Thoracic aorta (tissue), 2 donors: ENCODE results near the gene SLC1A7. TPM values are rescaled to one million over a fixed set of nuclear protein-coding genes. Genes with fewer than 3 reads are reported as not detected.

Source experiments
- ATAC-seq: fragments of 150-250 bp; one replicate; pipeline ENCODE4 v1.8.0; 2017; ENCODE audit warnings: low read depth; ENCODE audit not compliant: insufficient number of reproducible peaks, low FRiP score
- DNase-seq: peaks from one replicate; pipeline ENCODE4 v3.0.0-alpha.2; 2020; ENCODE audit warnings: low spot score
- H3K27ac ChIP-seq, 2 donors: fragments of 200-600 bp; sonication (generic); 1 replicate in 1 of 2; 2 replicates in 1 of 2; pipeline ENCODE4 v1.5.1; 2016; ENCODE audit warnings: mild to moderate bottlenecking in 2 of 2, moderate library complexity in 2 of 2
- H3K27me3 ChIP-seq: fragments of 200-600 bp; sonication (generic); replicated peaks from 2 replicates; pipeline ENCODE4 v1.6.0; 2016; ENCODE audit warnings: mild to moderate bottlenecking; ENCODE audit not compliant: insufficient read depth
- H3K36me3 ChIP-seq: fragments of 200-600 bp; sonication (generic); one replicate; pipeline ENCODE4 v1.5.1; 2016
- H3K4me1 ChIP-seq, 2 donors: fragments of 200-600 bp; sonication (generic); 1 replicate in 1 of 2; 2 replicates in 1 of 2; pipeline versions ENCODE4 v1.5.1 to v1.6.0; 2016; ENCODE audit warnings: low read depth in 2 of 2, mild to moderate bottlenecking in 1 of 2; ENCODE audit not compliant: control insufficient read depth in 1 of 2
- H3K4me3 ChIP-seq: fragments of 200-600 bp; sonication (generic); 2 replicates; pipeline ENCODE4 v1.5.1; 2016; ENCODE audit warnings: mild to moderate bottlenecking
- H3K9me3 ChIP-seq: fragments of 200-600 bp; sonication (generic); 2 replicates; pipeline ENCODE4 v1.5.1; 2016
- total RNA-seq, 2 donors: library from RNA; depleted of rRNA; stranded (reverse); fragments of >200 nt; gene quantifications; one replicate each; pipeline versions ENCODE4 v1.1.0 to v1.2.3, GENCODE V29; 2016
- TF ChIP-seq, protein P1 (sequence below): fragments of 200-600 bp; sonication (generic); IDR thresholded peaks from one replicate; pipeline ENCODE4 v1.5.1; 2019; ENCODE audit warnings: antibody characterized with exemption

The SLC1A7 gene
- total RNA-seq, 2 donors from 2014 or later: 0.42 to 3.0 TPM

DNA sequence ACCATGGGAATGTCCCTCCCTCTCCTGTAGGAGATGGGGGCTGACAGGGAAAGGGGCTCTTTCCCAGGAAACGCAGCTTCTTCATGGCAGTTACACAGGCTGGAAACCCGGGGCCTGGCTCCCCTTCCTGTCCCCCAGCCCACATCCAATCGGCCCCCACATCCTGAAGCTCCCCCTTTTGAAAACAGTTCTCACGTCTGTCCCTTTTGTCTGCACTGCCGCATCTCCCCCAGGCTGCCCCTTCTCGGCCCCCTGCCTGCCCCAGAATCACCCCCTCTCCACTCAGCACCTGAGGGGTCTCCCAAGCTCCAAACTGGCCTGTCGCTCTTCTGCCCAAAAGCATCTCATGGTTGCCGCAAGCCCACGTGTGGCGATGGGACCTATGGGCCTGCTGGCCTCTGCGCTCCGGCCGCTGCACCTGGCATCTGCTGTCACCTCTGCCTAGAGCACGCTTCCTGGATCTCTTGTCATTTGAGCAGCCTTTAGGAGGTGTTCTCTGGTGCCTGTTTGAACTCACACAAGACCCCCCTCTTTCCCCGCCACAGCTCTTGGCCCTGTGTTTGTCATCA lies 867 bp downstream of the SLC1A7 start:
- H3K27me3 ChIP-seq: no peaks in the 10 kb centered on the region
- TF ChIP-seq, protein P1, sequence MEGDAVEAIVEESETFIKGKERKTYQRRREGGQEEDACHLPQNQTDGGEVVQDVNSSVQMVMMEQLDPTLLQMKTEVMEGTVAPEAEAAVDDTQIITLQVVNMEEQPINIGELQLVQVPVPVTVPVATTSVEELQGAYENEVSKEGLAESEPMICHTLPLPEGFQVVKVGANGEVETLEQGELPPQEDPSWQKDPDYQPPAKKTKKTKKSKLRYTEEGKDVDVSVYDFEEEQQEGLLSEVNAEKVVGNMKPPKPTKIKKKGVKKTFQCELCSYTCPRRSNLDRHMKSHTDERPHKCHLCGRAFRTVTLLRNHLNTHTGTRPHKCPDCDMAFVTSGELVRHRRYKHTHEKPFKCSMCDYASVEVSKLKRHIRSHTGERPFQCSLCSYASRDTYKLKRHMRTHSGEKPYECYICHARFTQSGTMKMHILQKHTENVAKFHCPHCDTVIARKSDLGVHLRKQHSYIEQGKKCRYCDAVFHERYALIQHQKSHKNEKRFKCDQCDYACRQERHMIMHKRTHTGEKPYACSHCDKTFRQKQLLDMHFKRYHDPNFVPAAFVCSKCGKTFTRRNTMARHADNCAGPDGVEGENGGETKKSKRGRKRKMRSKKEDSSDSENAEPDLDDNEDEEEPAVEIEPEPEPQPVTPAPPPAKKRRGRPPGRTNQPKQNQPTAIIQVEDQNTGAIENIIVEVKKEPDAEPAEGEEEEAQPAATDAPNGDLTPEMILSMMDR: no peak

DNA sequence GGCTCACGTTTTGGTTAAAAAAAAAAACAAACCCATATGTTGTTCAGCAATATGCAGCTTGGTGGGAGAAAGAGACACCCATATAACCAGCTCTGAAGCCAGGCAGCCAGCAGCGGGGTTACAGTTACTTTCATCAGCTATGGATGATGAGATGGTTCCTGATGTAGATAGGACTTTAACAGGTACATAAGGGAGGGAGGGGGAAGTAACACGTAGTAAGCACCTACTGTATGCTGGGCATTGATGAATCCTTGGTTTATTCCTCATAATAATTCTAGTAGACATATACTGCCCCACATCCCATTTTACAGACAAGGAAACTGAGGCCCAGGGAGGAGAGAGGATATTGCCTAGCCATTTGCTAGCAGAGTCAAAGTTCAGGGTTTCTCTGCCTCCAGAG lies 2.0 kb downstream of the SLC1A7 start:
- Histone ChIP-seq H3K9me3 (peaks cover 4% of the 10 kb centered on the region), H3K36me3 (no peaks in the 10 kb centered on the region), H3K27me3 (no peaks in the 10 kb centered on the region), H3K4me3 (no peak overlapping the region), H3K4me1 (peaks cover 3 to 4% of the 10 kb centered on the region in 2 donors), H3K27ac (no peak overlapping the region)
- TF ChIP-seq, protein P1: no peak
- ATAC-seq (no peak), DNase-seq (no peak)

More for the DNA sequence above, 867 bp downstream of the SLC1A7 start:
- Histone ChIP-seq H3K4me3 (no peak overlapping the region), H3K4me1 (peaks cover 0 to 3% of the 10 kb centered on the region in 2 donors), H3K36me3 (no peaks in the 10 kb centered on the region), H3K9me3 (peaks cover 4% of the 10 kb centered on the region), H3K27ac (no peak overlapping the region)
- no peak for ATAC-seq
- DNase-seq: no peak

DNA sequence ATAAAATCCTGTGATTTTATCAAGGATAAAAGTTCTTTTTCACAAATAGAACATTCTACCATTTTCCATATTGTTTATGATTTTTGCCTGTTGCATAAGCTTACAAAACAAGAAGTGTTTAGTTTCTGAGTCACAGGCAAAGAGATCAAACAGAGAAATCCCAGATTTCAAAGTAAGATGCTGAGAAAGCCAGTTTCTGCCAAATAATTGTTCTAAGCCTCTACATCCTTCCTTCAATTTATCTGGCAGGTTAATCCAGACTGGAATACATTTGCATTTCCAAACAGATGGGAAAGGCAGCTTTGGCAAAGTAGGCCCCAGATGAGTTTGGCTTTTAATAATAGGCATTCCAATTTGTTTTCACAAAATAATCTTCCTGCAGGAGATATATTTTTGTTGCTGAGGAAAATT lies 2.5 kb downstream of the SLC1A7 start:
- TF ChIP-seq, protein P1: no peak
- ATAC-seq (no peak), DNase-seq (no peak)
- H3K36me3 ChIP-seq: no peaks in the 10 kb centered on the region
- no peak overlapping the region for H3K27ac ChIP-seq
- H3K4me3 ChIP-seq: no peak overlapping the region
- H3K4me1 ChIP-seq: peaks cover 6 to 9% of the 10 kb centered on the region in 2 donors
- no peaks in the 10 kb centered on the region for H3K27me3 ChIP-seq
- peaks cover 4% of the 10 kb centered on the region for H3K9me3 ChIP-seq

DNA sequence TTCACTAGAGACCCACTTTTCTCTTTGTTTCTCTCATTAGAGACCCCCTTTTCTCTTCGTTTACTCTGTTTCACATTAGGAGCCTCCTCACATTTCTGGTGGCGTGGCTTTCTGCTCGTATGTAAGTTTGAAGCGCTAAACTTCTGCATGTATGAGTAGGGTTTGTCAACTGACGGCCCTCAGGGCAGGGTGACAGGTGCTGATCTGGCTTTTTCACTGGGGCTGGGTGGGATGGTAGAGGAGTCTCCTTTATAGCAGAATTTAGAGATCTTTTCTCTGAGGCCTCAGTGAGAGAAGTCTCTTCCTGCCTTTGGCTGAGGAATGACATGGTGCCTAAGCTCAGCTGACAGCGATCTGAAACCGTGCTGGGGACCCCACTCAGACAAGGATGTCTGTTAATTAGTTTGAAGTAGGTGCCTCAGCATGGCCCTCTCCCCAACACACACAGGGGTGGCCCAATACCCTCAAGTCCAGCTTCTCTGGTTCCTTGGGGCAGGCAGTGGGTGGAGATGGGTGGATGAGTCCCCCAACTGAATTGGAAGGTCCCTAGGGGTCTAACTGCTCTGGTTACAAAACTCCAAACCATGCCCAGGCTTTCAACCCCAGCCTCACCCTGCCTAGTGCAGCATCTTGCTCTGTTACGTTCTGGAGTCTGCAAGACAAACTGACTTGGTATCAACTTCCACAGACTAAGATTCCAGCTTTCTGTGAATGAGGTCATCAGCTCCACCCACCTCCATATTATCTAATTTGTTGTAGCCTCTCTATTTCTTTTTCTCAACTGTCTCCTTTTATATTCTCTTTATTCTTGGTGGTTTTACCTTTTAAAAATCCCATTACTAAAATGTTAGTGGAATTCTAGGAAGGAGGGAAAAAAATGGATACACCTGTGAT lies 3.2 kb downstream of the SLC1A7 start:
- no peak for DNase-seq

DNA sequence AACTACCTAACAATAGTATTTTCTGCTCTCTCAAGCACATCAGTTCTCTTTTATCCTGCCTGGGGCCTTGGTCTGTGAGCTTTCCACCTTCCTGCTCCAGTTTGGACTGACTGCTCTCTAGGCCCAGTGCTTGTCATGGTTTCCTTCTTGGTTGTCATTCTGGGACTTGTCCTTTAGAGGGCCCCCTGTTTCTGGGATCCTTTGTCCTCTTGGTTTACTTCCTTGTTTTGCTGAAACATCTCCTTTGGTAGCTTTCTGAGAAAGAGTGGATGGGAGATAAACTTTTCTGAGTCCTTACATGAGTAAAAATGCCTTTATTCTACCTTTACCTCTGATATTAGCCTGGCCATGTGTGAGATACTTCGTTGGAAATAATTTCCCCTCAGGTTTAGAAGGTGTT lies 4.7 kb downstream of the SLC1A7 start:
- Histone ChIP-seq H3K36me3 (no peaks in the 10 kb centered on the region), H3K27ac (no peak overlapping the region), H3K9me3 (peaks cover 4% of the 10 kb centered on the region), H3K27me3 (no peaks in the 10 kb centered on the region), H3K4me3 (no peak overlapping the region), H3K4me1 (peaks cover 6 to 9% of the 10 kb centered on the region in 2 donors)
- ATAC-seq (no peak), DNase-seq (no peak)
- TF ChIP-seq, protein P1: no peak

More for the DNA sequence above, 3.2 kb downstream of the SLC1A7 start:
- ATAC-seq: no peak
- peaks cover 6 to 9% of the 10 kb centered on the region in 2 donors for H3K4me1 ChIP-seq
- no peaks in the 10 kb centered on the region for H3K27me3 ChIP-seq
- H3K36me3 ChIP-seq: no peaks in the 10 kb centered on the region
- no peak overlapping the region for H3K4me3 ChIP-seq
- no peak overlapping the region for H3K27ac ChIP-seq
- peaks cover 4% of the 10 kb centered on the region for H3K9me3 ChIP-seq
- TF ChIP-seq, protein P1: no peak
